ENCODE data around the gene CCDC149.

- no peak for TF ChIP-seq CTCF (IDR thresholded peaks at IDR 0.05; ENCODE audit: insufficient read depth, low read depth, low read length)
- TF ChIP-seq EZH2 (IDR thresholded peaks at IDR 0.05; ENCODE audit: insufficient read depth, low read length), result no peak
Measured at GRCh38 chr4:24886596-24886995, 26.2 kb downstream of the CCDC149 start.

Measured in astrocyte (in vitro differentiated cells and primary cell).